Measurements from ENCODE around the gene RHOBTB1.
"Not testable (repeated sequence)": the region's sequence is repeated elsewhere in the genome, so short reads cannot be mapped to it uniquely, and the experiment has no call there.

RHOBTB1 gene

DNA sequence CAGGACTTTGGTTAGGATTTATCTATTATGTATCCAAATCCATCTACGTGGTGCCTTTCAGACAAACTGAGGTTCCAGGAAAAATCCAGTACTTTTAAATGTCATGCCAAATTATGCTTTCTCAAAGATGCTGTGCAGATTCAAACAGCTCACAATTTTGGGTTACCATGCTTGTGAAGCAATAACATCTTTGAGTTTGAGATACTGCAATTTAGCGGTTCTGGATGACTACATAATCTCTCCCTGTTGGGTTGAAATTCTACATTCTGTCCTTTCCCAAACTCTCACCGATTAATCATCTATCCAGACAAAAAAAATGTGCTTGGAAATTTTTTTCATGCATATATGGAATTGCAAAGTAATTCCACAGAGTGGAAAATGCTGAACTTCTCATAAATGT lies 3.5 kb downstream of the RHOBTB1 start:
- DNase-seq (ENCODE audit: low read depth), result no peak

DNA sequence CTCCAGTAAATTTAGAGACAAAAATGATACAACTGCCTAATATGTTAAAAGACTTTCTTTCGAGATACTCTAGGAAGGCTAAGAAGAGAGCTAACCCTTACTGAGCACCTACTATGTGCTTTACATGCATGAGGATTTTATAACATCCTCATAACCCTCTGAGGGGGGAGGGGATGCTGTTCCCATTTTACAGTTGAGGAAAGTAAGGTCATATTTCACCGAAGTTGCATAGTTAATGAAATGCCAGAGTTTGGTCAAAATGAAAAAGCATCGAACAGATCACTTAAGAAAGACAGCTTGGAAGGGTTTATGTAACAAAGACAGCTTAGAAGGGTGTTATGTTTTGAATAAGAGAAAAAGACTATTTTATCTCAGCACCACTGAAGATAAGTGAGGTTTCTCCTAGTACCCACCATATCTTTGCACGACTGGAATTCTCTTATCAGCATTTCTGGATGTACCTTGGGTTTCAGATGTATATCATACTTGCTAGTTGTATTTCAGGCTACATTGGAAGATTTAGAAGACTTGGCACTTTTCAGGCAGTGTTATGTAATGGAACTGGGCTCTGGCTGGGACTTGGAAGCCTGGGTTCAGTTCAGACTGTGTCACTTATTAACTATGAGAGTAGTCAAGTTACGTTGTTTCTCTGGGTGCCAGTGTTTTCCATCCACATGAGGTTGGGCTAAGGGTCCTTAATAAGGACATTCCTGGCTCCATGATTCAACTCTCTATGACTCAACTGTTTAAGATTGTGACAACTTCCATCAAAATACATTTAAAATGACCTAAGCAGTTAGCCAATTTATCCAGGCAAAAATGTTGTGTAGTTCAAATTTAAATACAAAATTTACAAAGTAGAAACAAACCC lies 6.0 kb downstream of the RHOBTB1 start:
- DNase-seq (ENCODE audit: low read depth), result no peak

DNA sequence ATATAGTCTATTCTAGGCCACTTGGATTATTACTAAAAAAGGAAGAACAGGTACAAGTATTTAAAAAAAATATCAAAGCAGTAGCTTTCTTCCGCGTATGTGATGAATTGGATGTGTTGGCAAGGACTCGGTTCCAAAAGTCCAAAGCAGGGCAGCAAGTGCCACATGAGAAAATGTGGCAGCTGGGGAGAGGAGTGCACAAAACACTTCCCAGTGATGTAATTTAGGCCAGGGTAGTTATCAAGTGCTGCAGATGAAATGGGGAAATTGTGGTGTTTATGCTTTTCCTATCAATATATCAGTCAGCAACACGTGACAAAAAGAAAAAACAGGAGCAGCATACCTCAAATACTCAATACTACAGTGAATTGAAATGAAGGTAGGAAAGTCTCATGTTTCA lies 7.0 kb downstream of the RHOBTB1 start:
- DNase-seq (ENCODE audit: low read depth), result no peak

DNA sequence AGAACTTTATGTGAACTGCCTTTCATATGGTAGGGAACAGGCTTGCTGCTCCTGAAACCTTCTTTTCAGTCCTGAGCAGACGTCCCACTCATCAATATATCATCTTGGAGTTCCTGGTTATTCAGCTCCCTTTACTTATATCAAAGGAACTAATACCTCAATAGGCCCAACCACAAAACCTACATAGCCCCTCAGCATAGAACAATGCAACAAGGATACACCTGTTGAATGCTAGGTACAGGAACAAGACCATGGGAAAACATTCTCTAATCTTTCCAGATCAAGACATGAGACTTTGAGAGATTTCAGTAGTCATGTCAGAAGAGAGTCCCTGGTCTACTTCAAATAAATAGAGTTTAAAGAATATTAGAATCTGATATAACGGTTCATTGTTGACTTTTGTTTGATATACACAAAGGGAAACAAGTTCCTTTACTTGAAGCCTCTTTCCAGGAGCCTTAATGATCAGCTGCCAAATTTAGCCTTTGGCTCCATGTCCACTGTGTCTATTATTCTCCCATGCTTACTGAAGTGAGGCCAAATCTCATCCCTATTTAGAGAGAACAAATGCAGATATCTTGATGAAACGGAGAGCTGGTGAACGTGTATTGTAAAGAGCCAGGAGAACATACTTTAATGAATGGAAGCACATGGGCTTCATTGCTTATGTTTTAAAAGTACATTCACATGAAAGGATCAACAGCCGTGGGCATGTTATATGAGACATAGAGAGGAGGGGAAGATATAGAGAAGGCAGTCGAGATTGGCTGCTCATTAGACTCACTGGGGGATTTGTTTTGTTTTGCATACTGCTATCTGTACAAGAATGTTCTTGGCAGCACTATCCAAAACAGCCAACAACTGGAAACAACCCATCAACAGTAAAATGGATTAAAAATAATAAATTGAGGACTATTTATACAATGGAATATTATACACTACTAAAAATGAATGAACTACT lies 9.5 kb downstream of the RHOBTB1 start:
- no peak for DNase-seq (ENCODE audit: low read depth)

DNA sequence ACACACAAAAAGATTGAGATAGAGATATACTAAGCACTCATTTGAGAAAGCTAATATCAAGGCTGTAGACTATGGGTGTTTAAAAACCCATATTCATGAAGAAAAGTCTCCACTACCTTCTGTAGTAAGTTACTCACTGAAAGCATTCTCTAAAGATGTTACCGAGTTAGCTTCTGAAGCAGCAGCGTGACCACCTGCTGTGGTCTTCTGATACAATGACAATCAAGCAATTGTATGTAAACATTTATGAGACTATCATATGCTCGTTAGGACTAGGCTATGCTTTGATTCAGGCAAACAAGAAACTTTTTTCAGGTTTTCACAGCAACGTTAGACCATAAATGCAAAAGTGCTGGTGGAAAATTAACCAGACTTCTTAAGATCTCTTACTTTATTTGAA lies 11.2 kb downstream of the RHOBTB1 start:
- no peak for DNase-seq (ENCODE audit: low read depth)

DNA sequence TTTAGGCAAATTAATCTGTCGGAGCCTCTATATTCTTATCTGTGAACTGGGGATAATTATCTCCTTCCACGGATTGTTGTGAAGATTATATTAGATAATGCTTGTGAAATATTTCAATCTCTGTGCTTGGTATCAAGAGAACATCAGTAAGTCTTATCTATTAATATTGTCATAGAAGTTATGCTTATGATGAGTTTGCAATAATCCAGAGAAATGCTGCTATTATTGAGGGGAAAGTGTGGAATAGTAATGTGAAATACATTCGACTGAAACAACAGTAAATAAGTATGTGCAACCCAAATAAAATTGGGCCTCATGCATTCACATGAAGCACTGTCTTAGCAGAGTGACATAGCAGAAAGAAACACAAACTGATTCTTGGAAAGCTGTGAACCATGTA lies 13.7 kb downstream of the RHOBTB1 start:
- DNase-seq (ENCODE audit: low read depth), result no peak

DNA sequence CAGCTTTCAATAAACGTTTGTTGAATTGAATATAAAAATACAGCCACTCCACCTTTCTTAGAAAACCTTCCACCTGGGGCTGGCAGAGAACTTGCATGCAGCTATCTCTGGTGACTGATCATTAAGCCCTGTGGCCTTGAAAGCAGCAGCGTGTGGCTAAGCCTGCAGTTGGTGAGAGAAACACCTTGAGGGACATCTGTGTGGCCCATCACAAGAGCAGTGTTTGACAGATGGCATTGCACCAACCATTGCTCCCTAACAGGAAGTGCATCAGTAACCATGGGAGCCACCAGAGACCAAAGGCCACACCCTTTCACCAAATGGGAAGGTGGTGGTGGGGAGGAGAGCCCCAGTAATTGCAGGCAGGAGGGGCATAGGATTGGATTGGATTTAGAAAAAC lies 22.4 kb downstream of the RHOBTB1 start:
- DNase-seq (ENCODE audit: low read depth), result no peak

DNA sequence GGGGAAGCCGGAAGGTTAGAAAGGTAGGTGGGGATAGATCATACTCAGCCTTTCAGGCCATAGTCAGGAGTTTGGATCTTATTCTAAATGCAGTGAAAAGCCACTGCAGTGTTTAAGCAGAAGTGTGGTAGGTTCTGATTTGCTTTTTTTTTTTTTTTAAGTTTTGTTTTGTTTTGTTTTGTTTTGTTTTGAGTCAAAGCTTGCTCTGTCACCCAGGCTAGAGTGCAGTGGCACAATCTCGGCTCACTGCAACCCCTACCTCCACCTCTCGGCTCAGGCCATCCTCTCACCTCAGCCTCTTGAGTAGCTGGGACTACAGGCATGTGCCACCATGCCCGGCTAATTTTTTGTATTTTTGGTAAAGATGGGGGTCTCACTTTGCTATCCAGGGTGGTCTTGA lies 23.5 kb downstream of the RHOBTB1 start:
- no peak for DNase-seq (ENCODE audit: low read depth)

DNA sequence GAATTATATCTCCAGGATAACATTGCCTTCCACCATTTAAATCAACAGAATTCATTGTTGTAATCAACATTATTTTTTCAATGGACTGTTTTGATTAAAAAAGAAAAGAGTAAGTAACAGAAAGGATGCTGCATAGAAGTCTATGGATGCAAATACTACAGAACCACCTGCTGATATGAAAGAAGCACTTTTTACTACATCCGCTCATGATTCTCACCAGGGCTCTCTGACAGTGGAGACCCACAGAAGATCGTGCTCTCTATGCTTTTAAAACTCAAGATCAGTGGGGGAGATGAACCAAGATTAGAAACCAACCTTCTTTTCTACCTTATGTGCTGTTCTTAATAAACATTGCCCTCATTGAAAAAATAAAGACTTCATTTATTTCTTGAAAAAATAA lies 24.4 kb downstream of the RHOBTB1 start:
- DNase-seq (ENCODE audit: low read depth), result no peak

DNA sequence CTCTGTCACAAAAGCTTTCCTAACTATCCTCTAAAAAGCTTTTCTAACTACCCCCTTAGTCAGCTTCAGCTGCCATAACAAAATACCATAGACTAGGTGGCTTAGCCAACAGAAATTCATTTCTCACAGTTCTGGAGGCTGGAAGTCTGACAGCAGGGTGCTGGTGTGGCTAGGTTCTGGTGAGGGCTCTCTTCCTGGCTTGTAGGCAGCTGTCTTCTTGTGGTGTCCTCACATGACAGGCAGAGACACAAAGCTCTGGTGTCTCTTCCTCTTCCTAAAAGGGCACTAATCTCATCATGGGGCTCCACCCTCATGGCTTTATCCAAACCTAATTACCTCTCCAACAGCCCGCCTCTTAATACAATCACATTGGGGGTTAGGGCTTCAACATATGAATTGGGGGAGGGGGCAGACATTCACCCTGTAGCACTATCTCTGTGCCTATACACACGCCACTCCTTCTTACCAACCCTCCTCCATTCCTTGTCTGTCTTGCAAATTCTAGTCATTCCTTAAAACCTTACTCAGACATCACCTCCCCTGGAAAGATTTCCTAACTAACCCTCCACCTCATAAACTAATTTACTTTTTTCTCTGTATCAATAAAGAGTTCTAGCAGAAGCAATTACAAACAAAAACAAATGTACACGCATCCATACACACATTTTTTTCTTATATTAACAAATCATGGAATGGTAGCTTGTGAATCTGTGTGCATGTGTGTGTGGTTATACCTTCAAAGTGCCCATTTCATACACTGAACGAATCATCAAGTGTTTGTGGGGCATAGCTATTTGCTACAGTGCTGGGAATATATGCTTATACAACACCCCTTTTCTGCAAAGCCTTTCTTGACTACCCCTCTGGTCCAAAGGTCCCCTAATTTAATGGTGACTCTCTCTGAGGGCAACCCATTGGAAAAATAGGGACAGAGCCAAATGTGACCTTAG lies 26.4 kb downstream of the RHOBTB1 start:
- no peak for DNase-seq (ENCODE audit: low read depth)

DNA sequence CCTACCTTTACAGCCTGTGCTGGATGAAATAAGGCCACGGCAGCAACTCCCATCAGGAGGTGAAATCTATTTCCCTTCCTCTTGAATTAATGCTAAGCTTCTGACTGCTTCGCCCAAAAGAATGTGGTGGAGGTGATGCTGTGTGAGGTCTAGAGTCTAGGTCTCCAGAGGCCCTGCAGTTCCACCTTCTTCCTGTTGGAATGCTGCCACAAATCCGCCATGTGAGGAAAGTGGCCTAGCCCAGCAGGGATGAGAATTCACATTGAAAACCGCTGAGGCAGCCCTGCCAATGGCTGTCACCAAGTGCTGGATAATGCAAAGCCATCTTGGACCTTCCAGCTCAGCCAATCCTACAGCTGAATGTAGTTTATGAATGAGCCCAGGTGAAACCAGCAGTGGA lies 28.0 kb downstream of the RHOBTB1 start:
- DNase-seq (ENCODE audit: low read depth), result no peak

DNA sequence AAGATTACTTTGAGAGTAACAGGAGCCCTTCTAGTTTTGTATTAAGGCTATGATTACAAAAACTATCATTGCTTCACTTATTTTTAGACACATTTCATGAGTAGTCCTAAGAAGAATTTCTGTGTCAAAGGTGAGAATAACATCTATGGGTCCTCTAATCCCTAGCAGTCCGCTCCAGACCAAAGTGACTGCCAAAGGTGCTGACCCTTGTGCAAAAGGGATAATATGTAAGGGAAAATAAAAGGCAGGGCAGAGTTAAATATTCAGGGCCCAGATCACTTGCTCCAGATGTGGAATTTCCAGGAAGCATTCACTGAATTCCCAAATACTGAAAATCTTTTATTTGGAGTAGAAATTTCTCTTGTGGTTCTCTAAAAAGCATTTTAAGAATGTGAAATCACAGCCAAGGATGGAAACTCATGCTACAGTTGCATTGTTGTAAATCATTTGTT lies 29.3 kb downstream of the RHOBTB1 start:
- no peak for DNase-seq (ENCODE audit: low read depth)

DNA sequence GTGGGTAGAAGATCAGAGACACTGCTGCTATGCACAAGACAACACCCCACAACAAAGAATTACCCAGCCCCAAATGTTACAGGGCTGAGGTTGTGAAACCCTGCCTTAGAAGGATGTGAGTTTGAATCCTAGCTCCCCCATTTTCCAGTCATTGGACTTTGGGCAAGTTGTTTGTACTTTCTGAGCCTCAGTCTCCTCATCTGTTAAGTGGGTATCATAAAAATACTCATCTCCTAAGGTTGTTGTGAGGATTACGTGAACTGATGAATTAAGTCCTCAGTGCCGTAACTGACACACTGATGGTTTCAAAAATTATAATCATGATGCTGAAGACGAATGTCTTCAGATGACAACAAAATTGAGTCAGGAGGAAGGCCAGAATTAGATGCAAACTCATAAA lies 30.3 kb downstream of the RHOBTB1 start:
- DNase-seq (ENCODE audit: low read depth), result no peak

DNA sequence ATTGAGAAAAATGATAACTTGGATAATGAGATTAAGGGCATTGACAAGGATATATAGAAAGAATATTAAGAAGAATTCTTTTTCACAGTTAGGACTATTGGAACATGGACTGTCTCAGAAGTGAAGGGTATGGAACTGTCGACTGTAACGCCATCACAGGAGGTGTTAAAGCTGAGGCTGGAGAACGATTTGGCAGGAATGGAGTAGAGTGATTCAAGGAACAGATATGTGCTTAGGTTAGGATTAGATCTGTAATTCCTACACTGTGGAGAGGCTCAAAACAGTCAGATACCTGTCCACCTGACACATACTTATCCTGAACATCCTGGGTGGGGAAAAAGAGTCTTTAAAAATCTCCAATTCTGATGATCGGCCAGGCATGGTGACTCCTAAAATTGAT lies 30.9 kb downstream of the RHOBTB1 start:
- DNase-seq (ENCODE audit: low read depth), result no peak

DNA sequence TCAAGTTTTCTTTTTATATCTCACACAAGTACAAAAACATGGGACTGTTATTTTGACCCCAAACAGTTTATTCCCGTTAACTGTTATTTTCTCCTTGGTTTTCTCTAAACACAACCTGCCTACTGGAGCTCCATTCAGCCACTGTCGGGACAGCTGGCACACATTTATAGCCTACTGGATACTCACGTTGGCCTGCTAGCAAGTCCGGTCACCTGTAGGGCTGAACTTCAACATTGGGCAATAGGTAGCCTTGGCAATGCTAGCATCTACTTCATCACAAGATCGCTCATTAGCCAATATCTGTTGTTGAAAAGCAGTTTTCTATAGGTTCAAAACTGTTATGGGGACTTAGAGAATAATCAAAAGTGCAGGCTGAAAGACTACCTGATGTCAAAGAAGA lies 32.3 kb downstream of the RHOBTB1 start:
- no peak for DNase-seq (ENCODE audit: low read depth)

DNA sequence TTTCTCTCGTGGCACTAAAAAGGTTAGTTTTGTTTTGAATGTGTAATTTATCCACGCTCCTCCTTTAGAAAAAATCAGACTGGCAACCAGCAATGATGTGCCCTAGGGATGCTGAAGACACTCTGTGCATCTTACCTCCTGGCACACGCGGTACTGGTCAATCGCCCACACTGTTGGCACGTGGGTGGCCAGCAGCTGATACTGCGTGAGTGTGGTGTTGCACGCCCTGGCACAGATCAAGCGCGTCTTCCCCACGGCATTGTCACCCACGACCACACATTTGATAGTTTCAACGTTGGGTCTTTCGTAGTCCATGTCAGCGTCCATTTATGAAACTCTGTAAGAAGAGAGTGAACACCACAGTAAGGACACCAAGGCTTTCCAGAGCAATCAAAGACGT lies 32.8 kb downstream of the RHOBTB1 start:
- DNase-seq (ENCODE audit: low read depth), result no peak

DNA sequence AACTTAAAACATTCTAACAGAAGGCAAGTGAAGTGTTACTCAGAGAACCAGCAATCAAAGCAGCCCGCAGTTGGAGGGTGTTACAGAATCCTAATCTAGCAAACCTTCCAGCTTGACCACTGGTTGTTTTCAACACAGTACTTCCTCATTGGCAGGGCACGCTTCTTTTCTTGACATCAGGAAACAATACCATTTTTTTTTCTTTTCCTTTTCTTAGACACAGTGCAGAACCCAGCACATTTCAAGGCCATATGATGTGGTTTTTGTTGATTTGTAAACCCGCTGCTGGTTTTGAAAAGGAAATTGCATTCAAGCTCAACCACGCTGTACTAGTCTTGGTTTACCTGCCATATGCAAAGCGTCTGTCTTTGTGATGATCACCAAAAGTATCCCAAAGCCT lies 33.4 kb downstream of the RHOBTB1 start:
- no peak for DNase-seq (ENCODE audit: low read depth)

DNA sequence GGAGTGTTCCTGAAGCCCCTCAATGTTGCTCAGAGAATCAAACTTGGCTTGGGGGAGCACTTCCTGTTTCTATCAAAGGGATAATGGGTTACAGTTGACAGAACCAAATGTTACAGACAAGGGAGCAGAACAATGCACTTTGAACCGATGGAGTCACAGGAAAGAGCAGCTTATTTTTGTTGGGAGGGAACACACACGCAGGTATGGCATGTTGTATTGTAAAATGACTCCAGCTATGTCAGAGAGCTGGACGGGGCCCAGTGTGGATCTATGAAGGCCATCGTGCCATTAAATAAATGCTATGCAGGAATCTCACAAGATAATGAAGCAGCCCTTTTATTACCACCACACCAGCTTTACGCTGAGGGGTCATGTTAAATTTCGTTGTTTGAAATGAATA lies 35.1 kb downstream of the RHOBTB1 start:
- no peak for DNase-seq (ENCODE audit: low read depth)

DNA sequence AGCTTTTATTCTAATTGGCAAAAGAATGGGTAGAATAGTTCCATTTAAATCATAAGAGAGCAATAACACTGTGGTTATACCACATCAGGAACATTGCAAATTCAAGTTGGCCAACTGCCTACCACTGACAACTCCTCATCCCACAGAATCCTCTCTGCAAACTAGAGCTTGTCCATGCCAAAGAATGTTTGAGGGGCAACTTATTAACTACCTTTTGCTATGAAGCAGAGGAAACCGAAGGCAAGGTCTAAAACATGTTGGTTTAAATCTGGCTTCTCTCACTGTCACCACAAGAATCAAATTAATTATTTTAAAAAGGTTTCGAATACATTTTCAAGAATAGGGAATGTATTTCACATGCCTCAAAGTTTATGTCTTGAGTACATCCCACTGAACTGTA lies 36.0 kb downstream of the RHOBTB1 start:
- no peak for DNase-seq (ENCODE audit: low read depth)

DNA sequence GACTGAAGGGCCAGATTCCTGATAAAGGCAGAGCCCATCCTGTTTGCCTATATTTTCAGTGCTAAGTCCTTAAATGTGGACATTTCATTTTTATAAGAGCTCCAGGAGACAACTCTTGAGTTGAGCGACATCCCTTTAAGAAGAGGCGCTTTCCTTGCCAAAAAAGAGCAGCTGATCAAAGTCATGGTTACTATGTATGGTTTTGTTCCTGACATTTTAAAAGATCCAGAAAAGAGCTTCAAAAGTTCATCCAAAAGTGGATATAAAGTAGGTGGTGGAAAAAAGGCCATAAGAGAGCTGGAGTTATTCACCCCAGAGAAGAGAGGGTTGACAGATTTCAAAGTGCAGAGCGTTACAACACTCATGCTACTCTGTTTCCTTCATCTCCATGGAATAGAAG lies 36.7 kb downstream of the RHOBTB1 start:
- DNase-seq (ENCODE audit: low read depth), result no peak

DNA sequence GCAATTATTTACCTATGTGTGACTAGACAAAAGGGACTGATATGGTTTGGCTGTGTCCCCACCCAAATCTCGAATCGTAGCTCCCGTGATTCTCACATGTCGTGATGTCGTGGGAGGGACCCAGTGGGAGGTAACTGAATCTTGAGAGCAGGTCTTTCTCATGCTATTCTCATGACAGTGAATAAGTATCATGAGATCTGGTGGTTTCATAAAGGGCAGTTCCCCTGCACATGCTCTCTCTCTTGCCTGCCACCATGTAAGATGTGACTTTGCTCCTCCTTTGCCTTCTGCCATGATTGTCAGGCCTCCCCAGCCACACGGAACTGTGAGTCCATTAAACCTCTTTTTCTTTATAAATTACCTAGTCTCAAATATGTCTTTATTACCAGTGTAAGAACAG lies 37.2 kb downstream of the RHOBTB1 start:
- not testable (repeated sequence) for DNase-seq (ENCODE audit: low read depth)

DNA sequence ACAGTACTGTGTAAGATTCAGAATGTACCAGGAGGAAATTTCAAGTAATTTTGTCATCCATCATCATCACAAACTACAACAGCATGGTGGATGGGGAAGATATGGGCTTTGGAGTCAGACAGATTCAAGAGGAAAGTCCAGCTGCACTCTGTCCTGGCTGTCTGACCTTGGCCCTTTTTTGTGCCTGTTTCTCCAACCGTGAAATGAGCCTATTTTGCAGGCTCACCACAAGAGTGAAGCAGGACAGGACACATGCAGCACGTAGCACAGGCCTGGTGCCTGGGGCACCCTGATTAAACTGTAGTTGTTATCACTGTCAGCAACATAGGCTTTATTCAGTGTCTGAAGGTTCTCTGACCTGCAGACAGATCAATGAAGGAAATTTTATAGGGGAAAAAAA lies 37.6 kb downstream of the RHOBTB1 start:
- DNase-seq (ENCODE audit: low read depth), result no peak
